Left renal pelvis (tissue), 4 donors: ENCODE data around the gene SYCP2. TPM values are rescaled to one million over a fixed set of nuclear protein-coding genes. Genes with fewer than 3 reads are reported as not detected.
"Not testable (repeated sequence)": the region's sequence is repeated elsewhere in the genome, so short reads cannot be mapped to it uniquely, and the experiment has no call there.

Experiments used
- DNase-seq, 4 donors: peaks; one replicate each; pipeline ENCODE4 v3.0.0-alpha.2; 2013; ENCODE audit warnings: low read depth in 4 of 4, low spot score in 3 of 4
- polyA plus RNA-seq, 4 donors: library from polyadenylated mRNA; unstranded; fragments of 120-200 nt; gene quantifications; one replicate each; pipeline ENCODE4 v1.2.1, GENCODE V29; 2013; ENCODE audit not compliant: insufficient read length in 4 of 4

The SYCP2 gene
- polyA plus RNA-seq, 4 donors: 4.1 to 8.7 (median 7.3) TPM

DNA sequence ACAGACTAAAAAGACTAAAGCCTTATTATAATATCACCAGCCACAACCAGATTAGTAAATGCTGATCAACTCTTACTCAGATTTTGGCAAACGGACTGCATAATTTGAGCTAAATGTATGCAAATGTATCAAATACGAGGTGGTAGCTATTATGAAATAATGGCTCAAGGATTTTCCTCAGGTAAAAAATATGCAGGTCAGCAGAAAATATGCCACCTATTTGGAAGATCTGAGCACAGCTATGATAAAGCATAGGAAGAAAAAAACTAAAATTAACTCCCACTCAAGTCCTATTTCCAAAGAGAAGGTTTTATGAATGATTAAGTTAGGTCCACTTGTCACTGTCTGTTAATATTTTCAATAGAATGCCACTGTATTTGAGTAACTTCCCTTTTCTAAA lies 22.4 kb downstream of the SYCP2 start:
- no peak for DNase-seq

DNA sequence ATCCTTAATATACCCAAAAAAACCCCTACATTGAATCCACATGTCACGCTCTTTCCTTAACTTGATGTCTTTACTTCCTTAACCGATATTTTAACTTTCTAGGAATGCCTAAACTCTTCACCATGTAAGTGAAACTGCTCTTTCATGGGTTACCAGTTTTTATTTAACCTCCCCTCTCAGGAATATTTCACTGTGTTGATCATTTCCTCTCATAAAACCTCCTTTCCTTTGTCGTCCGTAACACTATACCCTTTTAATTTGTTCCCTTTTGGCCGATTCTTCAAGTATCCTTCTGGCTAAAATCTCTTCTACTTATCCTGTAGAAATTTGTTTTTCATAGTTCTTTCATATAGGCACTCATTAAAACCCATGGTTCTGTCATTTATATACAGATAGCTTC lies 24.6 kb downstream of the SYCP2 start:
- no peak for DNase-seq

DNA sequence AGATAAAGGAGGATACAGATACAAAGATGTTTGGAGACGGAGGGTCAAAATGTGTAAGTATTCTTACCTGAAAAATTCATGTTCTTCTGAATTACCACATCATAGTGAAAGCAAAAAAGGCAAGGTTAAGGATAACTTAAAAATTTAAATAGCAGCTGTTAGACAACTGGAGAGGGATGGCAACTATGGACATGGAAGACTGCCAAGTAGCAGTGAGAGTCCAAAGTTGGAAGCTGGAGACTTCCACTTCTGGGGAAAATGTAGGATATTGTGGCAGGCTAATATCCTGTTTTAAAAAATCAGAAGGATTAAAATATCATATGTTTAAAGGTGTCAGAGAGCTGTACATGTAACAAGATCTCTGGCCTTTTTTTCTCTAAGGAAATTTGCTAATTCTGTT lies 29.8 kb downstream of the SYCP2 start:
- no peak for DNase-seq

- DNase-seq: no peak
These were observed 31.0 kb downstream of the SYCP2 start for GRCh38 chr20:59902470-59902869.

DNA sequence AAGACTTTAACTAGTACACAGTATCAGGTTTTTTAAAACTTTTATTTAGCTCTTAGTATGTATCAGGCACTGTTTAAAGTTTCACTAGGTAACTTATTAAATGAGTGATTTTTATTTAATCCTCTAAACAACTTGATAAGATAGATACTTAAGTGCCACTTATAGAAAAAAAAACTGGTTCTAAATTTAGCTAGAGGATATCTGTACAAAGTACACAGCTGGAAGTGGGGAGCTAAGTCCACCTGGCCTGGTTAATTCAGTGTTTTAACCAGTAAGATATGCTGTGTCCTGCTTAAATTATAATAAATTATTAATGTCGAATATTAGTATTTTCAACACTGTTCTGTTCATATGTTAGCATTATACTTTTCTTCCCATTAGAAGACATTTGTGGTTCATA lies 37.5 kb downstream of the SYCP2 start:
- no peak for DNase-seq

DNA sequence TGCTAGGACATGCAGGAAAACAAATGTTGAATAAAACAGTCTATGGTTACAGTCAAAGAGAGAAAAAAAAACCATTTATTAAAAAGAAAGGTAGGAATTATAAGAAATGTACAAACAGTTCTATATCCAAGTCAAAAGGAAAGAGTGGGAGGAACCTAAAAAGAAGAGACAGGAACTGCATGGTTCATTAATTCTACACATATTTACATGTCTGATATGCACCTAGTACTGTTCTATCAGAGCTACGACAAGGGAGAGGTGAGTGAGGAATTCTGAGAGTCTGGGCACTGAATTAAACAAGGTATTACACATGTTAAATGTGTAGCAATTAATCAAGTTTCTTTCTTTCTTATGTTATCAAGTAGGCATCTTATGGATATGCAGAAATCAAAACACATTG lies 41.9 kb downstream of the SYCP2 start:
- DNase-seq: no peak

- DNase-seq: not testable (repeated sequence)
These were observed 43.4 kb downstream of the SYCP2 start for GRCh38 chr20:59890035-59890434.

DNA sequence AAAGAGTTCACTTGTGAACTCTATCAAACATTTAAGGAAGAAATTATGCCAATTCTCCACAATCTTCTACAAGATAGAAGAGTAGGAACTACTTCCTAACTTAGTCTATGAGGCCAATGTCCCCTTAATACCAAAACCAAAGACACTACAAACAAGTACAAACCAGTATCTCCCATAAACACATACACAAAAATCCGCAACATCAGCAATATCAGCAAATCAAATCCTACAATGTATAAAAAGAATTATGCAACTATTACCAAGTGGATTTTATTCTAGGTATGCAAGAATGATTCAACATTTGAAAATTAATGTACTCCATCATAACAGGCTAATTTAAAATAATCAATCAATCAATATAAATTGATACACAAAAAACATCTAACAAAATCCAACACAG lies 45.4 kb downstream of the SYCP2 start:
- DNase-seq: no peak

- DNase-seq: no peak
These were observed 48.9 kb downstream of the SYCP2 start for GRCh38 chr20:59884494-59884893.

- DNase-seq: no peak
These were observed 53.2 kb downstream of the SYCP2 start for GRCh38 chr20:59880198-59880597.

- DNase-seq: no peak
These were observed 60.0 kb downstream of the SYCP2 start for GRCh38 chr20:59873409-59873808.

DNA sequence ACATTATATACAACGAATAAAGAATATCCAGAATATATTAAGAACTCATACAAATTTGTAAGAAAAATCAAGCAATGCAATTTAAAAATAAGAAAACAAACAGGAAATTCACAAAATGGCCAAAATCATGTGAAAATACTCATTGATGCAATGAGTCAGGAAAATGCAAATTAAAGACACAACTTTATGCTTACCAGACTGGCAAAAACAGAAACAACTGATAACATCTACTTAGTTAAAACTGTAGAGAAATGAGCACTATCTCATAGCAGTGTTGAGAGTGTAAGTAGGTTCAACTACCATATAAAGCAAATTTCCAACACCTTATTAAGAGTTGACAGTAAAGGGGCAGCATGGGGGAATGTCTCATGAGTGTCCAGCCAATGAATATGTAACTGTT lies 62.3 kb downstream of the SYCP2 start:
- DNase-seq: no peak

DNA sequence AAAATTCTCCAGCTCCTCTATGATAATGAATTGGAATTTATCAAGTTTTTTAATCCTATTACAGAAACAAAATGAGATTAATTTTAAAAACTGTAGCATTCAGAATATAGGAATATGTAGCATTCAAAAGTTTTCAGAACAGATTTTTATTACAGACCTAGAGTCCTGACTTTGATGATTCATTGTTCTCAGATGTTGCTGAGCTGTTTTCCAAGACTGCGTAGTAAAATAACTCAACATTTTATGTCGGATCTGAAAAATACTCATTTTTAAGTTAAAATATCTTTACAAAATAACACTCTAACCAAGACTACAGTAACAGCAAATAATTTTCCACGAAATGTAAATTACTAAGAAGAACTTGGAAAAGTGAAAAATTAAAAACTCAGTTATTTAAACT lies 67.1 kb downstream of the SYCP2 start:
- DNase-seq: no peak

GRCh38 chr20:59864726-59865125 lies 68.7 kb downstream of the SYCP2 start:
- DNase-seq: no peak

- DNase-seq: no peak
These were observed 70.4 kb downstream of the SYCP2 start for GRCh38 chr20:59863058-59863457.

DNA sequence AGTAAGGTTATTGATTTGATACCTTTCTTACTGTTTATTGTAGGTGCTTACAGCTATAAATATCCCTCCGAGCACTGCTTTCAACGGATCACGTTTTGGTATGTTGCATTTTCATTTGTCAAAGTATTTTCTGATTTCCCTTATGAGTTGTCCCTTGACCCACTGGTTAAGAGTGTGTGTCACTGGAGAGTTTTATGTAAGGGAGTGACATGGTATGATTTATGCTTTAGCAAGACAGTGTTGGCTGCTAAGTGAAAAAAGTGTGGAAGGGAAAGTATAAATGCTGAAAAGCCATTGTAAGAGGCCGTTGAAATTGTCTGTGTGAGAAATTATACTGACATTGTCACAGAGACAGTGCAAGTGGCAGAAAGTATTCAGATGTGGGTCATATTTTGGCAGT lies 72.0 kb downstream of the SYCP2 start:
- DNase-seq: no peak

DNA sequence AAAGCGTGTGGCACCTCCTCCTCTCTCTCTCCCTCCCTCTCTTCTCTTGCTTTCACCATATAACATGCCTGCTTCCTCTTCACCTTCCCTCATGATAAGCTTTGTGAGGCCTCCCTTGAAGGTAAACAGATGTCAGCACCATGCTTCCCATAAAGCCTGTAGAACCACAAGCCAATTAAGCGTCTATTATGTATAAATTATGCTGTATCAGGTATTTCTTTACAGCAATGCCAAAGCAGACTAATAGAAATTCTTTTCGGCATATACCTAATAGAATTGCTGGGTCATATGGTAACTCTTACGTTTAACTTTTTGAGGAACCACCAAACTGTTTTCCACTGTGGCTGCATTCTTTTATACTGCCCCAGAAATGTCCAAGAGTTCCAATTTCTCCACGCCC lies 75.0 kb downstream of the SYCP2 start:
- DNase-seq: no peak

DNA sequence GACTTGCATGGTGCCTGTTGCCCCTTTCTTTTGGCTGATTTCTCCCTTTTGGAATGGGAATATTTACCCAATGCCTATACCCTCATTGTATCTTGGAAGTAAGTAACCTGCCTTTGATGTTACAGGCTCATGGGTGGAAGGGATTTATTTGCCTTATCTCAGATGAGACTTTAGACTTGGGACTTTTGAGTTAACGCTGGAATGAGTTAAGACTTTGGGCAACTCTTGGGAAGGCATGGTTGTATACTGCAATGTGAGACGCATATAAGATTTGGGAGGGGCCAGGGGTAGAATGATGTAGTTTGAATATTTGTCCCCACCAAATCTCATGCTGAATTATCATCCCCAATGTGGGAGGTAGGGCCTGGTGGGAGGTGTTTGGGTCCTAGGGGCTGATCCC lies 75.5 kb downstream of the SYCP2 start:
- DNase-seq: no peak

- DNase-seq: not testable (repeated sequence)
These were observed 76.5 kb downstream of the SYCP2 start for GRCh38 chr20:59856941-59857340.

- DNase-seq: not testable (repeated sequence)
These were observed 76.9 kb downstream of the SYCP2 start for GRCh38 chr20:59856526-59856925.

DNA sequence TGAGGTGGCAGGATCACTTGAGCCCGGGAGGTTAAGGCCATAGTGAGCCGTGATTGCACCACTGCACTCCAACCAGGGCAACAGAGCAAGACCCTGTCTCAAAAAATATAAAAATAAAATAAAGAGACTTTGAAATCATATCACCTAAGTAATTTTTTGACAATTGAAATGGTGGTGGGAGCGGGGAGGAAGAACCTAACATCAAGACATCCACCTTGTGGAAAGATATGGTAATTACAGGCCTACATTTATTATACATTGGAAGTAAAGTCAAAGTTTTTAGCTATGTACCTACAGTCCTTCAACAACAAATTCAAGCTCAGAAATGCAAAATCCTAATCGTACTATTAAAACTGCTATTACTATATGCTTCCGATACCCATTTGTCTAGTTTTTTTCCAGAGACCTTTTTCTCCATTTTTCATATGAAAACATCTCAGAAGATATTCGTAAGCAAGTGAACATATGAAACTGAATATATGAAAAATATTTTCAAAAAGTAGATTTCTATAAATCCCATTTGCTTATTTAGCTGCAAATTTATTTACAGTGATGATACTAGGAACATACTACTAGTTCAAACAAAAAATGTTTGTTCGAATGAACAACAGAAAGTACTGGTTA lies 83.3 kb downstream of the SYCP2 start:
- DNase-seq: peak in 1 of 4 donors; percentile 30

DNA sequence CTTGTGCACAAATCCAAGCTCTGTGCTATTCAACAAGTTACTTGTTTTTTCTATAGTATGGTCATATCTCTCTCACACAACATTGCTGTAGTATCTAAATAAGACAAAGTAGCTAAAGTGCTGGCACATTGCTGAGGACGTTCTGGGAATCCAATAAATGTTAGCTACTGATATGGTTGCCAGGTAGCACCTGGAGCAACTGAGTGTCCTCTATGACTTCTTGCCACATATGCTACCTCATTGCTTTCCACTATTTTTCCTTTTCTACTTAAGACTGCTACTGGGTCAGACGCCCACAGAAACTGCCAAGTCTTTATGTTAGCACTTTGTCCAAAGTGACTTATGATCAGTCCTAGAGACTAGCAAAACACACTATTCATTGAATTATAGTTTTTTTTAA lies 85.3 kb downstream of the SYCP2 start:
- DNase-seq: no peak

DNA sequence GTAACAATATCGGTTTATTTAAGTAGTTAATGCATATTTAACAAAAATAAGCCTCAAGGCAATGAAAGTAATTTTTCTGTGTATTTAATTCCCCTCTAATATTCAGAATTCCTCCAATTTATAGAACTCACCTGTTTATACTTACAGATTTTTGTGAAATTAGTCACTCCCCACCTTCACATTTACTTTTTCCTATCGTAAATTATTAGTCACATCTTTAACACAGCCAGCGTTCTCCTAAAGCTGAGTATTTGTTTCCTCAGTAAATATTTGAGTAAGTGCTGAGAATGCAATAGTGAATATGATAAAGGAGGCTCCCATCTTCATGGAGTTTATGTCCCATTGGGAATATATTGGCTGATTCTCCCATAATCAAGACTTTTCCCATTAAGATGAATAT lies 88.0 kb downstream of the SYCP2 start:
- no peak for DNase-seq
